ENCODE results near the gene EFNA2. TPM values are rescaled to one million over a fixed set of nuclear protein-coding genes. Genes with fewer than 3 reads are reported as not detected.

The EFNA2 gene
- polyA plus RNA-seq, 1 donor from 2014 or later: 10.3 TPM

DNA sequence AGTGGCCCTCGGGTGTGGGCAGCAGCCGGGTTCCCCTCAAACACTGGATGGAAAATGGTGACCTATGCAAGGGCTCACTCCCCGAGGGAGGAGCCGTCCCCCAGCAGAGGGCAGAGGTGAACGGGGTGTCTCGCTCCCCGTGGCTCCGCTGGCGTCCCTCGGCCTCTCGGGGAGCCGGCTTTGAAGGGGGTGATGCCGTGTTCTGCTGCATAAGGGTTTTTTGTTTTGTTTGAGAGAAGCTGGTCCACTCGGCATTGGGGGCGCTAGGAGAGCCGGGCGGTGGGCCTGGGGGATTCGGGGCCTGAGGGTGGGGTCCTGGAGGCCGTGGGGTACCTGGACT, 4.0 kb downstream of the EFNA2 start:
- H3K27ac ChIP-seq (ENCODE audit: low read length): no peak overlapping the region
- no peaks in the 10 kb centered on the region for H3K36me3 ChIP-seq (ENCODE audit: insufficient read depth, low read length)
- no peaks in the 10 kb centered on the region for H3K9me3 ChIP-seq (ENCODE audit: low read length)
- no peaks in the 10 kb centered on the region for H3K27me3 ChIP-seq (ENCODE audit: insufficient read depth, low read depth, low read length)
- H3K4me2 ChIP-seq (ENCODE audit: low read length): no peak overlapping the region
- peaks cover 31% of the 10 kb centered on the region for H3K79me2 ChIP-seq (replicated peaks; ENCODE audit: insufficient read depth, low read length)
- H3K4me3 ChIP-seq (ENCODE audit: low read length): no peak overlapping the region
- no peak overlapping the region for H3K9ac ChIP-seq (ENCODE audit: low read length)
- no peaks in the 10 kb centered on the region for H4K20me1 ChIP-seq (ENCODE audit: insufficient read depth)
- TF ChIP-seq TAF1 (IDR thresholded peaks at IDR 0.05; ENCODE audit: low read depth) (no peak), EZH2 (IDR thresholded peaks at IDR 0.05; ENCODE audit: borderline replicate concordance, insufficient read depth, low read length, poor library complexity, severe bottlenecking) (no peak), MXI1 (conservative IDR thresholded peaks at IDR 0.05; ENCODE audit: poor library complexity, severe bottlenecking) (no peak), POLR2AphosphoS5 (IDR thresholded peaks at IDR 0.05) (no peak)
- TF ChIP-seq, protein P1, sequence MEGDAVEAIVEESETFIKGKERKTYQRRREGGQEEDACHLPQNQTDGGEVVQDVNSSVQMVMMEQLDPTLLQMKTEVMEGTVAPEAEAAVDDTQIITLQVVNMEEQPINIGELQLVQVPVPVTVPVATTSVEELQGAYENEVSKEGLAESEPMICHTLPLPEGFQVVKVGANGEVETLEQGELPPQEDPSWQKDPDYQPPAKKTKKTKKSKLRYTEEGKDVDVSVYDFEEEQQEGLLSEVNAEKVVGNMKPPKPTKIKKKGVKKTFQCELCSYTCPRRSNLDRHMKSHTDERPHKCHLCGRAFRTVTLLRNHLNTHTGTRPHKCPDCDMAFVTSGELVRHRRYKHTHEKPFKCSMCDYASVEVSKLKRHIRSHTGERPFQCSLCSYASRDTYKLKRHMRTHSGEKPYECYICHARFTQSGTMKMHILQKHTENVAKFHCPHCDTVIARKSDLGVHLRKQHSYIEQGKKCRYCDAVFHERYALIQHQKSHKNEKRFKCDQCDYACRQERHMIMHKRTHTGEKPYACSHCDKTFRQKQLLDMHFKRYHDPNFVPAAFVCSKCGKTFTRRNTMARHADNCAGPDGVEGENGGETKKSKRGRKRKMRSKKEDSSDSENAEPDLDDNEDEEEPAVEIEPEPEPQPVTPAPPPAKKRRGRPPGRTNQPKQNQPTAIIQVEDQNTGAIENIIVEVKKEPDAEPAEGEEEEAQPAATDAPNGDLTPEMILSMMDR (IDR thresholded peaks at IDR 0.05; ENCODE audit: poor library complexity, severe bottlenecking): no peak
- TF ChIP-seq, protein P2, sequence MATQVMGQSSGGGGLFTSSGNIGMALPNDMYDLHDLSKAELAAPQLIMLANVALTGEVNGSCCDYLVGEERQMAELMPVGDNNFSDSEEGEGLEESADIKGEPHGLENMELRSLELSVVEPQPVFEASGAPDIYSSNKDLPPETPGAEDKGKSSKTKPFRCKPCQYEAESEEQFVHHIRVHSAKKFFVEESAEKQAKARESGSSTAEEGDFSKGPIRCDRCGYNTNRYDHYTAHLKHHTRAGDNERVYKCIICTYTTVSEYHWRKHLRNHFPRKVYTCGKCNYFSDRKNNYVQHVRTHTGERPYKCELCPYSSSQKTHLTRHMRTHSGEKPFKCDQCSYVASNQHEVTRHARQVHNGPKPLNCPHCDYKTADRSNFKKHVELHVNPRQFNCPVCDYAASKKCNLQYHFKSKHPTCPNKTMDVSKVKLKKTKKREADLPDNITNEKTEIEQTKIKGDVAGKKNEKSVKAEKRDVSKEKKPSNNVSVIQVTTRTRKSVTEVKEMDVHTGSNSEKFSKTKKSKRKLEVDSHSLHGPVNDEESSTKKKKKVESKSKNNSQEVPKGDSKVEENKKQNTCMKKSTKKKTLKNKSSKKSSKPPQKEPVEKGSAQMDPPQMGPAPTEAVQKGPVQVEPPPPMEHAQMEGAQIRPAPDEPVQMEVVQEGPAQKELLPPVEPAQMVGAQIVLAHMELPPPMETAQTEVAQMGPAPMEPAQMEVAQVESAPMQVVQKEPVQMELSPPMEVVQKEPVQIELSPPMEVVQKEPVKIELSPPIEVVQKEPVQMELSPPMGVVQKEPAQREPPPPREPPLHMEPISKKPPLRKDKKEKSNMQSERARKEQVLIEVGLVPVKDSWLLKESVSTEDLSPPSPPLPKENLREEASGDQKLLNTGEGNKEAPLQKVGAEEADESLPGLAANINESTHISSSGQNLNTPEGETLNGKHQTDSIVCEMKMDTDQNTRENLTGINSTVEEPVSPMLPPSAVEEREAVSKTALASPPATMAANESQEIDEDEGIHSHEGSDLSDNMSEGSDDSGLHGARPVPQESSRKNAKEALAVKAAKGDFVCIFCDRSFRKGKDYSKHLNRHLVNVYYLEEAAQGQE (IDR thresholded peaks at IDR 0.05; ENCODE audit: borderline replicate concordance): no peak
- H3K9me2 ChIP-seq (ENCODE audit: insufficient read depth, low read length): no peaks in the 10 kb centered on the region
- H3F3A ChIP-seq (ENCODE audit: insufficient read depth, low read length, poor library complexity, severe bottlenecking): no peaks in the 10 kb centered on the region
- no peak overlapping the region for H2AFZ ChIP-seq (ENCODE audit: low read depth, low read length)

DNA sequence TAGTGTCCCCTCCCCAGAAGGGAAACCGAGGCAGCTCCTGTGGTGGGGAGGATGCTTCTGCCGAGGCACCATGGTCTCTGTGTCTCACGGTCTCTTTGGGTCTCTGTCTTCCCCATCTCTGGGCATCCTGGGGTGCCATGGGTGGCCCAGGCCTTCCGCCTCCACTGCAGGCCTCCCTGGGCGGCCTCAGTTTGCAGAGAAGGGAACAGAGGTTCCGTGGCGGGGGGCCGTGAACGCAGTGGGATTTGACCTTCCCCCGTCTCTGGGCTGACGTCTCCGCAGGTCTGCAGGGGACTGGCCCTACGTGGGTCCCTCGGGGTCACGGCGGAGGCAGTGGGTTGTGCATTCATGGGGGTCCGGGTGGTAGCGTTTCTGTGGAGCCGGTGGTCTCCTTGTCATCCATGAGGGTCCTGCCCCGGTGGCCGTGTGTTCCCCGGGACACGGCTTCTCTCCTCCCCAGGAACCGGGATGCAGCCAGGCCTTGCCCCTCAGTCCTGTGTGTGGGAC, 4.6 kb downstream of the EFNA2 start:
- no peak overlapping the region for H3K9ac ChIP-seq (ENCODE audit: low read length)
- no peaks in the 10 kb centered on the region for H3K9me2 ChIP-seq (ENCODE audit: insufficient read depth, low read length)
- no peaks in the 10 kb centered on the region for H3K36me3 ChIP-seq (ENCODE audit: insufficient read depth, low read length)
- H3F3A ChIP-seq (ENCODE audit: insufficient read depth, low read length, poor library complexity, severe bottlenecking): no peaks in the 10 kb centered on the region
- H3K4me2 ChIP-seq (ENCODE audit: low read length): no peak overlapping the region
- TF ChIP-seq POLR2AphosphoS5 (IDR thresholded peaks at IDR 0.05) (no peak), RAD21 (conservative IDR thresholded peaks at IDR 0.05) (no peak), MXI1 (conservative IDR thresholded peaks at IDR 0.05; ENCODE audit: poor library complexity, severe bottlenecking) (no peak), EP300 (conservative IDR thresholded peaks at IDR 0.05; ENCODE audit: poor library complexity, severe bottlenecking) (no peak), SMC3 (conservative IDR thresholded peaks at IDR 0.05; ENCODE audit: poor library complexity) (no peak), TAF1 (IDR thresholded peaks at IDR 0.05; ENCODE audit: low read depth) (no peak), EZH2 (IDR thresholded peaks at IDR 0.05; ENCODE audit: borderline replicate concordance, insufficient read depth, low read length, poor library complexity, severe bottlenecking) (no peak)
- TF ChIP-seq, protein P2 (IDR thresholded peaks at IDR 0.05; ENCODE audit: borderline replicate concordance): no peak
- TF ChIP-seq, protein P1 (IDR thresholded peaks at IDR 0.05; ENCODE audit: poor library complexity, severe bottlenecking): no peak
- no peak overlapping the region for H3K4me3 ChIP-seq (ENCODE audit: low read length)
- peaks cover 31% of the 10 kb centered on the region for H3K79me2 ChIP-seq (replicated peaks; ENCODE audit: insufficient read depth, low read length)
- H3K27me3 ChIP-seq (ENCODE audit: insufficient read depth, low read depth, low read length): no peaks in the 10 kb centered on the region
- no peak overlapping the region for H3K27ac ChIP-seq (ENCODE audit: low read length)
- H2AFZ ChIP-seq (ENCODE audit: low read depth, low read length): no peak overlapping the region
- no peaks in the 10 kb centered on the region for H3K9me3 ChIP-seq (ENCODE audit: low read length)
- no peaks in the 10 kb centered on the region for H4K20me1 ChIP-seq (ENCODE audit: insufficient read depth)
